NOMO-1 treated with dmso at 0.1 percent for 144 hours (cell line): ENCODE measurements around the gene GUCY2C.

Experiments used
- DNase-seq: peaks from one replicate; lab custom pipeline; 2025; ENCODE audit not compliant: unreplicated experiment; lab: John Stamatoyannopoulos, UW

The GUCY2C gene

DNA sequence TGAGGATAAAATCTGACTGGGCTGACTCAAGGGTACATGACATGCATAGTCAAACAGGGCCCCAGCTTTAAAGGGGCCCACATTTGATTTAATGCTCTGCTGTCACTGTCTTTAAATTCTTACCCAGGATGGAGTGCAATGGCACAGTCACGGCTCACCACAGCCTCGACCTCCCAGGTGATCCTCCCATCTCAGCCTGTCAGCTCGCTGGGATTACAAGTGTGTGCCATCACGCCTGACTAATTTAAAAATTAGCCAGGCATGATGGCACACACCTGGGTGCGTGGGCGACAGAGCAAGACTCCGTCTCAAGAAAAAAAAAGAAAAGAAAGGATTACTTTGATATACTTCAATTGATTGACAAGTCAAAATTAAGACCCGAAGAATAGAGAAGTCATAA lies 119.5 kb downstream of the GUCY2C start:
- DNase-seq: no peak

DNA sequence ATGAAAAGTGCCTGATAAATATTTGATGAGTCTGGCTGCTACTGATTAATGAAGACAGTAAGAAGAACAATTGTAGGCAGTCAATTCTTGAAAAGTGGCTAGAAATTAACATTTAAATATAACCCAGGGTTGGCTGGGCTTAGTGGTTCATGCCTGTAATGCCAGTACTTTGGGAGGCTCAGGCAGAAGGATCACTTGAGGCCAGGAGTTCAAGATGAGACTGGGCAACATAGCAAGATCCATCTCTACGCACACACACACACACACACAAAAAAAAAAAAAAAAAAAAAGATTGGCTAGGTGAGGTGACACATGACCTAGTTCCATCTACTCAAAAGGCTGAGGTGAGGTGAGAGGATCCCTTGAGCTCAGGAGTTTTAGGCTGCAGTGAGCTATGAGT lies 120.8 kb downstream of the GUCY2C start:
- no peak for DNase-seq

DNA sequence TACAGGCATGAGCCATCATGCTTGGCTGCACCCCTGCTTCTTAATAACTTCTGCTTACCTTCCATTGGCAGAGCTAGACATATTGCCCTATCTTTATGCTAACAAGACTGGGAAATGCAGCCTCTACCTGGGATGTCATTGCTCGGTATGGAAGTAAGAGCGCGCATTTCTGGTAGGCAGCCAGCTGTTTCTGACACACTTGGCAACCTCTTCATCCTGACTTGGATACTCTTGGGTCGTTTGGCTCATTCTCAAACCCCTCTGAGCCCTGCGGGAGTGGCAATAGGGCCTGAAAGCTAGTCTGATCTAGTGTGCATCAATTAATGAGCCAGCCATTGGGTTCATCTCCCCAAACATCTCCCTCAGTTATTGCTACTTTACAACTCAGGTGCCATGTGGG lies 123.3 kb downstream of the GUCY2C start:
- DNase-seq: no peak

DNA sequence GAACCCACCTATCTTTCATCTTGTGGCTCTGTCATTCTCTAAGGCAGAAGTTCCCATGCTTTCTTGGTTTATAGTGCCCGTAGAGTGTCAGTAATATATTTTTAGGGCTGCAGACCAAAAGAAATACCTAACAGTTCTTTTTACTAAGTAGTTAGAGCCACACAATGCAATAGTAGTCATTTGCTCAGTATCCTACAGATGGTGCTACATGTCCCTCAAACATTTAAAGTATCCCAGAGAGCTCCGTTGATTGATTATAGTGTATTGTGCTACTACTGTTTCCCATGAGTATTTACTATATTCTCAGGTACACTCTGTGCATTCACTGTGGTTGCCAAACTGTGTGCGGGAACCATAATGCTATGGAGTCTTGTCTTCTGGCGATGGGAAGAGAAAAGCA lies 124.0 kb downstream of the GUCY2C start:
- DNase-seq: no peak

DNA sequence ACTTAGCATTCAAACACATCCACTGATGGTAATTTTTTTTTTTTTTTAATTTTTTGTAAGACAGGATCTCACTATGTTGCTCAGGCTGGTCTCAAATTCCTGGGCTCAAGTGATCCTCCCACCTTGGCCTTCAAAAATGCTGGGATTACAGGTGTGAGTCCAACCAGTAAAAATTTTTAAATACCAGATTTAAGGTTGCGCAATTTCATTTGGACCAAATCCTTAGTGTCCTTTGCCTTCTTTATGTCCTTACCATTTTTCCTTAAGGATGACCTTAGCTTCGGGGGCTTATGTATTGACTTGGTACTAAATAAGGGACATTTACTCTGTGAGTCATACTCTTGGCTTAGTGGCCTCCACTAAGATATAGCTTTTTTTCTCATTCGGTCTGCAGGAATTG lies 124.6 kb downstream of the GUCY2C start:
- no peak for DNase-seq

DNA sequence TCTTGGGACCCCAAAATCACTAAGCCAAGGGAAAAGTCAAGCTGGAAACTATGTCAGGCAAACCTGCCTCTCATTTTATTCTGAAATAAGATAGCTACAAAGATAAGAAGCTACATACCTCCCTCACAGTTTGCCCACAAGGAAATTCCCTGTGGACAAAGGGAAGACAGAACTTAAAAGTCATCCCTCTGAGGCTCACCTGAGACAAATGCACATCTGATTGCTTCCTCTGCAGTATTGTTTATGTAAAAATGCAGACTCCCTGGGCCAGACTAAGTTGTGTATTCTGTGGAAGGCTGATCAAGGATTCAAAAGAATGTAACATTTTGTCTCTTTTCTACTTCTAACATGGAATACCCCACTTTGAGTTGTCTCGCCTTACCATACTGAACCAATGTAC lies 126.2 kb downstream of the GUCY2C start:
- DNase-seq: no peak

DNA sequence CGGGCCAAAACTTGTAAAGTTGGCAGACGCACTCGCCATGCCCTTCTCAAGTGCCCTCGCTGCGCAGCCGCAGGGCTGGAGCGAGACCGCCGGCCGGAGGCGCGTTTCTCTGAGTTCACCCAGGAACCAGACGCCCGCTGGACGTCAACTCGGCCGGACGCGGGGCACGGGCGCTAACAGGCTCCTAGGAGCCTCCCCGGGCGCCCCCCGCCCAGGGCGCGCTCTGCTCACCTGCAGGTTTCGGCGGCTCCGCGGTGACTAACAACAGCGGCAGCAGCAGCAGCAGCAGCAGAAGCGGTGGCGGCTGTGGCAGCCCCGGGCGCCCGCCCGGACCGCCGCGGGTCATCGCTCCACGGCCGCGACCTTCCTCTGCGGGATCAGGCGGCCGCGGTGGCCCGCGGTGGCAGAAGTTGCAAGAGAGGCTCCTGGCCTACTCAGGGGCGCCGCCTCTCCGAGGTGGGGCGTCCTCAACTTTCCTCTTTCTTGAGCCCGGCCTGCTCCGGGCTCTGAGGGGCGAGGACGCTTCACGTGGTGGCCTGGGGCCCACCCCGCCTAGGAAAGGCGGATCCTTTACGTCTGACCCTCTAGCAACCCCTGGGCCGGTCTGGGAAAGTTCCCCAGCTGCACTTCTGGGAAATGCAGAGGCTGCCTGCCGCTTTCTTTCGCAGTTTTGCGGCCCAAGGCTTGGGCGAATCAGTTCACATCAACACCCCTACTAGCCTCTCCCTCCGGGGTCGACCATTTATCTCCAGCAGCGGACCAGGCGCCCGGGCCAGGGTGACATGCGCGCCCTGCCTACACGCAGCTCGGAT lies 128.8 kb downstream of the GUCY2C start, which contains the start of gene PLBD1:
TSS of gene PLBD1 (minus strand) at position 533 of the 812 bp plus-strand sequence. CDS start at position 346, 187 bp downstream.
- DNase-seq: no peak

DNA sequence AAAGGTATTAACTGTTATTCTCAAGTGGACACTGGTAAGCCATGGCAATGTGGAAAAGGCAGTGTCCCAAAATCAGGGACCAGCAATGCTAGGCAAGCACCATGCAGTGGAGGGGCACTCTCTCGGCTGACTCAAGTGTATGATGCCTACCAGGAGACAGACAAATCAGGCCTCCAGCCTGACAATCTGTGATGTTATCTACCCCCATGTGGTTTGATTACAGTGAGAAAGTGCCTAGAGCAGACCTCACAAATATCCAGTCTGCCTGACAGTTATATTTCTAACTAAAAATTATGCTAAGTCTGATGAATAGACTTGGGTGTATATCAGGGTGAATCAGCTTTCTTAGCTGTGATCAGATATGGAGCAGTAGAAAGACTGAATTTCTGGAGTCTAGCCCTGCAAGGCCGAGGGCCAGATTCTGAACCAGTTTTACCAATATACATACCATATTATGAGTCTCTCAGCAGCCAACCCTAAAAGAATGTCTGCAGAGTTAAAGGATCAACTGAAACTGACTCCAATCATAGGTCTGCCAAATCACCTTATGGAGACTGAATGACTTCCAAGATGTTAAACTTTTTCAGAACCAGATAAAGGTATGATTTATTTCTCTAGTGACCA lies 132.0 kb downstream of the GUCY2C start:
- no peak for DNase-seq

DNA sequence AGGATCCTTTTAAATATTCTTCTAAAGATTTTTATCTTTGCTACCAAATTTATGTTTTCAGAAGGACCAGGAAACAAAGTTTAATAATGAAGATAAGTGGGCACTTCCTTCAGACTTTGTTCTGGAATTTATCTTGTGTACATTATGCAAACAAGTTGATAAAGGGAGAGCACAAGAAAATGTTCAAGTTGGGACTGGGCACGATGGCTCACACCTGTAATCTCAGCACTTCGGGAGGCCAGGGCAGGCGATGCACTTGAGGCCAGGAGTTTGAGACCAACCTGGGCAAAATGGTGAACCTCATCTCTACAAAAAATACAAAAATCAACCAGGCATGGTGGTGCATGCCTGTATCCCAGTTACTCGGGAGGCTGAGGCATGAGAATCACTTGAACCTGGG lies 133.4 kb downstream of the GUCY2C start:
- no peak for DNase-seq
